Smooth muscle cell of the coronary artery (primary cell): Measurements from ENCODE around the gene CKAP5. TPM values are rescaled to one million over a fixed set of nuclear protein-coding genes. Genes with fewer than 3 reads are reported as not detected.

Source experiments
- total RNA-seq: library from RNA; depleted of rRNA; stranded (reverse); fragments of >200 nt; gene quantifications from 2 replicates; pipeline ENCODE4 v1.2.3, GENCODE V29; 2014; ENCODE audit warnings: low replicate concordance

CKAP5 gene
- total RNA-seq: 46.9 and 60.4 TPM in 2 replicates

DNA sequence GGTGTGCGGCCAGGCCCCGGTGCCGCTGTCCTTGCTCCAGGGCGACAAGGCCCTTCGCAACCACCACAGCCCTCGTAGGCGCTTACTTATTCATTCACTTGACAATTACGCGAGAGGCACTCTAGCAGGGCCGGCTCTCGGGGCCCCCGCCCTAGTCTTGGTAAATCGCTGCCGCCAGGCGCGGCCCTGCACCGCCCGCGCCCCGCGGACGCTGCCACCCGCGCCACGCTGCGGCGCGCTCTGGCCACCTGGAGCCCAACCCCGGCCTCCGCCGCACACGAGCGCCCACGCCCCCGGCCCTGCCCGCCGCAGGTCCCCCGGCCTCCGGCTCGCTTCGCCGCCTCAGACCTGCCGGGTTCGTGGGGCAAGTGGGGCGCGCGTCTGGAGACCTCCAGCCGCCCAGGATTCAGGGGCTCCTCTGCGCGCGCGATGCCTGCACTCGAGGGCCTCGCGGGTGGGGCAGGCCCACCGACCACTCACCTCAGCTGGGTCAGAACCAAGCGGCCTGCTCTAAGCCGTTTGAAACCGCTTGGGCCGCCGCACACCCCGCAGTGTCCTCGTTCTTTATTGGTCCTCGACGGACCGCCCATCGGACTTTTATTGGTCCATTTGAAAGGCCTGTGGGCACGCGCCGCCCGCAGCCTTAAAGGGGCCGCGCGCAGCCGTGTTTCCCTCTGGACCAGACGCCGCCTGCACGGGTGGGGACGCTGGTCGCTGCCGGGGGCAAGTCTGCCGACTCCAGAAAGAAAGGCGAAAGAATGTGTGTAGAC, at the start of gene CKAP5:
Gene CKAP5 (minus strand): TSS at position 541 of the 770 bp plus-strand sequence. CDS start 25,049 bp downstream, outside the sequence.

DNA sequence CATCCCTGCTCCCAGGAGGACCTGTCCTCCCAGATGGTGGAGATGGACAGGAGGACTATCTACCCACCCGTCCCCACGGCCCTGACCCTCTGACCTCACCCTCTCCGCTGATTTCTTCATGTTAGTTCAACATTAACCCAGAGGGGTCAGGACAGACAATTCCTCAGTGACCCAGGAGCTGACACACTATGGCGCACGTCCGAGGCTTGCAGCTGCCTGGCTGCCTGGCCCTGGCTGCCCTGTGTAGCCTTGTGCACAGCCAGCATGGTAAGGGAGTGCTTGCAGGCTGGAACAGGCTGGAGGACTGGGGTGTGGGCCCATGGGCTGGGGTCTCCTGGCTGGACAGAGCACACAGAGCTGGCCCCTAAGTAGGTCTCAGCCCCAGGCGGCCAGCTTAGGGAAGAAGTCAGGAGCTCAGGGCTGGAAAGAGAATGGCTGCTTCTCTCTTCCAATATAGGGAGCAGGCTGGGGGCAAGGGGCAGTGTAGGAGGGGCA, 127.0 kb downstream of the CKAP5 start, which contains the start of gene F2:
Gene F2 (plus strand): TSS at position 166 of the 495 bp plus-strand sequence. CDS start 23 bp downstream, at position 189.

DNA sequence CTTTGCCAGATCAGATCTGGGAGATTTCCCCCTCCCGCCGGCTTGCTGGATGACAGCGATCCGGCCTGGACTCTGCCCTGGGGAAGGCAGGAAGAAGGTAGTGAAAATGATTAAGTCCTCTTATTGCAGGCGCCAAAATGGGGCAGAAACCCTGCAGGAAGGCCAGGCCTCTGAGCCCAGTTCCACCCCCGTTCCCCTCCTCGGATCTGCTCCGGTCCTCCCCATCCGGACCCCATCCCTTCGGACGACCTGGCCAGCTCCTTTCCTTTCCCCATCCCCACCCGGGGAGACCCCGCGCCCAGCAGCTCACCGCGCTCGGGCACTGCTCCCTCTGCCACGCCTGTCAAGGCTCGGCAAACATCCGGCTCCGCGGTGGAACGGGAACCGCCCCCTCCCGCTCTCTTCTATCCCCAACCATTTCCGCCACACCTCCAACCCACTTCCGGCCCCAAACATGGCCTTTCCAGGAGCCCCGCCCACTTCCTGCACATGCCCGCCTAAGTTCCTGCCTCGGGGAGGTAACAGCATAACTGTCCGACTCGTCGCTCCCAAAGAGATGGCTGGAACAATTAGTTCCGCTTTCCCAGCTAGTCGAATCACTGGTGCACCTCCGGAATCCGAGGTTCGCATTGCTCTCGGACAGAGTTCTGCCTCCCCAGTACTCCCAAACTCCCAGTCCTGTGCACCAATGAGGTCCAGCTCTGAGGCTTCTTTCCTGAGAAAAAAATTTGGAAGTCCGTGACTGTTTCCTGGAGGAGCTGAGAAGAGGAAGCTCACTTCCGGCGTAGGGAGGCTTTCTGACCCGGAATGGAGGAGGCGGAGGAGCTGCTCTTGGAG, 145.6 kb downstream of the CKAP5 start, which contains the start of the genes ARHGAP1 and ZNF408:
Gene ARHGAP1 (minus strand): TSS at position 379 of the 837 bp plus-strand sequence. CDS start 4,512 bp downstream, outside the sequence.
Gene ZNF408 (plus strand): TSS at position 791 of the 837 bp plus-strand sequence. CDS start 17 bp downstream, at position 808.

Other genes starting within 250 kb of the CKAP5 start
- 3.2 and 6.9 TPM in 2 replicates for gene HARBI1, start 229.1 kb downstream of the CKAP5 start, total RNA-seq
- 35.5 and 82.1 TPM in 2 replicates for gene ATG13, start 228.7 kb downstream of the CKAP5 start, total RNA-seq
- 27.3 and 37.2 TPM in 2 replicates for gene ARHGAP1, start 145.7 kb downstream of the CKAP5 start, total RNA-seq
- gene ZNF408, start 145.2 kb downstream of the CKAP5 start, total RNA-seq: 5.7 and 6.2 TPM in 2 replicates
- 0.08 TPM in 1 of 2 replicates, not detected in the other for gene F2, start 127.1 kb downstream of the CKAP5 start, total RNA-seq
- 7.7 and 8.6 TPM in 2 replicates for gene LRP4, start 72.3 kb upstream of the CKAP5 start, total RNA-seq
- 6.7 and 18.3 TPM in 2 replicates for gene CSTPP1, start 90.5 kb upstream of the CKAP5 start, total RNA-seq